ENCODE measurements around the gene TAF4.

TAF4 gene

GRCh38 chr20:62042025-62042820 is 23.5 kb downstream of the TAF4 start:
- no peak for DNase-seq

- DNase-seq, result no peak
Observed at GRCh38 chr20:62040933-62041332, 24.7 kb downstream of the TAF4 start.

- DNase-seq, result no peak
Observed at GRCh38 chr20:62040381-62040922, 25.2 kb downstream of the TAF4 start.

- DNase-seq, result no peak
Observed at GRCh38 chr20:62039738-62040137, 25.9 kb downstream of the TAF4 start.

- DNase-seq, result no peak
Observed at GRCh38 chr20:62032609-62033368, 32.9 kb downstream of the TAF4 start.

GRCh38 chr20:62031462-62032092 is 34.1 kb downstream of the TAF4 start:
- no peak for DNase-seq

GRCh38 chr20:62030834-62031434 is 34.7 kb downstream of the TAF4 start:
- DNase-seq, result no peak

GRCh38 chr20:62030357-62030756 is 35.3 kb downstream of the TAF4 start:
- DNase-seq, result no peak

GRCh38 chr20:62029949-62030348 is 35.7 kb downstream of the TAF4 start:
- DNase-seq, result no peak

- no peak for DNase-seq
Observed at GRCh38 chr20:62029296-62029695, 36.4 kb downstream of the TAF4 start.

- DNase-seq, result no peak
Observed at GRCh38 chr20:62028384-62028783, 37.3 kb downstream of the TAF4 start.

- DNase-seq, result no peak
Observed at GRCh38 chr20:62027698-62028321, 37.9 kb downstream of the TAF4 start.

GRCh38 chr20:62027116-62027515 is 38.6 kb downstream of the TAF4 start:
- DNase-seq, result no peak

GRCh38 chr20:62026564-62026856 is 39.2 kb downstream of the TAF4 start:
- no peak for DNase-seq

- DNase-seq, result no peak
Observed at GRCh38 chr20:62025832-62026563, 39.7 kb downstream of the TAF4 start.

GRCh38 chr20:62025394-62025793 is 40.3 kb downstream of the TAF4 start:
- DNase-seq, result no peak

- no peak for DNase-seq
Observed at GRCh38 chr20:62023935-62024334, 41.7 kb downstream of the TAF4 start.

GRCh38 chr20:62022575-62023139 is 43.0 kb downstream of the TAF4 start:
- DNase-seq, result no peak

- DNase-seq, result no peak
Observed at GRCh38 chr20:62021793-62022385, 43.8 kb downstream of the TAF4 start.

- DNase-seq, result no peak
Observed at GRCh38 chr20:62020935-62021701, 44.6 kb downstream of the TAF4 start.

Data from NCI-H2107 (cell line).